Vagina (tissue), 2 donors: ENCODE data around the gene PTGES. TPM values are rescaled to one million over a fixed set of nuclear protein-coding genes. Genes with fewer than 3 reads are reported as not detected.
A peak's percentile ranks its signal among the peaks of the same experiment; 100 is the strongest.

Experiments used
- DNase-seq, 2 donors: peaks; one replicate each; pipeline ENCODE4 v3.0.0-alpha.2; 2017; ENCODE audit errors: extremely low spot score in 2 of 2
- H3K27ac ChIP-seq: fragments of 200-600 bp; sonication (generic); one replicate; pipeline ENCODE4 v1.5.1; 2019
- H3K27me3 ChIP-seq: fragments of 200-600 bp; sonication (generic); one replicate; pipeline ENCODE4 v1.5.1; 2019
- H3K36me3 ChIP-seq, 2 donors: fragments of 200-600 bp; sonication (generic); one replicate each; pipeline ENCODE4 v1.5.1; 2017 to 2019
- H3K4me1 ChIP-seq: fragments of 200-600 bp; sonication (generic); one replicate; pipeline ENCODE4 v1.5.1; 2019
- H3K4me3 ChIP-seq, 2 donors: fragments of 200-600 bp; sonication (generic); 1 replicate in 1 of 2; 2 replicates in 1 of 2; pipeline ENCODE4 v1.5.1; 2016 to 2019
- H3K9me3 ChIP-seq: fragments of 200-600 bp; sonication (generic); one replicate; pipeline ENCODE4 v1.5.1; 2019
- POLR2A ChIP-seq, 2 donors: fragments of 450-650 bp; IDR thresholded peaks; one replicate each; pipeline ENCODE4 v1.6.1; 2017; ENCODE audit warnings: antibody characterized with exemption in 2 of 2, mild to moderate bottlenecking in 2 of 2, moderate library complexity in 2 of 2
- POLR2AphosphoS5 ChIP-seq, 2 donors: sonication (generic); formaldehyde crosslinking; IDR thresholded peaks; one replicate each; pipeline ENCODE4 v1.9.0; 2017; ENCODE audit warnings: antibody characterized with exemption in 2 of 2, mild to moderate bottlenecking in 2 of 2, low read depth in 1 of 2; ENCODE audit not compliant: insufficient read depth in 1 of 2
- intact Hi-C: fragments of 100-400 bp; cut with DNase I; formaldehyde crosslinking; loops from one replicate; pipeline ENCODE4 v1.15.1; 2023
- total RNA-seq: library from RNA; depleted of rRNA; stranded (reverse); fragments of >200 nt; gene quantifications from one replicate; pipeline ENCODE4 v1.2.3, GENCODE V29; 2016
- TF ChIP-seq, protein P1 (sequence below), 3 experiments: fragments of 450-650 bp in 2 of 3; fragments of 200-600 bp in 1 of 3; sonication (generic) in 1 of 3; IDR thresholded peaks; one replicate each; pipeline ENCODE4 v1.5.1; 2017 to 2019; ENCODE audit warnings: antibody characterized with exemption in 3 of 3, mild to moderate bottlenecking in 2 of 3, moderate library complexity in 2 of 3

The PTGES gene
- total RNA-seq, 1 donor from 2014 or later, result 18.9 TPM

DNA sequence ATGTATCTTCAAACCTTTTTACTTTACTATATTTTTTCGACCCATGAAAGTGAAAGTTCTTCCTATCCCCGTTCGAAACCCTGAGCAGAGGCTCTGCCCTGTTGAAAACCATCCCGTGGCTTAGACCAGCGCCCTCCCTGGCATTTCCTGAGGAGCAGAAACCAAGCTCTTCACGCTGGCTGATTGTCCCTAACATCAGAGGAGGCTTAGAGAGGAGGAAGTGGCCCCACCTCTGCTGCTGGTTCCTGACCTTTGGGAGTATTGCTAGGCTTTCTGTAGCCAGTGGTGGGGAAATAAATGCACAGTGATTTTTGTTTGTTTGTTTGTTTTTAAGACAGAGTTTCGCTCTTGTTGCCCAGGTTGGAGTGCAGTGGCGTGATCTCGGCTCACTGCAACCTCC, 4.2 kb upstream of the PTGES start:
- H3K36me3 ChIP-seq, result no peaks in the 10 kb centered on the region
- H3K27ac ChIP-seq, result no peak overlapping the region
- intact Hi-C loops, result no loop called here
- H3K4me3 ChIP-seq, result no peak overlapping the region
- H3K27me3 ChIP-seq, result no peaks in the 10 kb centered on the region
- H3K4me1 ChIP-seq, result peaks cover 20% of the 10 kb centered on the region
- TF ChIP-seq POLR2AphosphoS5 (IDR thresholded peaks at IDR 0.05; ENCODE audit: insufficient read depth in 1 of 2, low read depth in 1 of 2) (no peak), POLR2A (IDR thresholded peaks at IDR 0.05) (no peak)
- TF ChIP-seq, protein P1, sequence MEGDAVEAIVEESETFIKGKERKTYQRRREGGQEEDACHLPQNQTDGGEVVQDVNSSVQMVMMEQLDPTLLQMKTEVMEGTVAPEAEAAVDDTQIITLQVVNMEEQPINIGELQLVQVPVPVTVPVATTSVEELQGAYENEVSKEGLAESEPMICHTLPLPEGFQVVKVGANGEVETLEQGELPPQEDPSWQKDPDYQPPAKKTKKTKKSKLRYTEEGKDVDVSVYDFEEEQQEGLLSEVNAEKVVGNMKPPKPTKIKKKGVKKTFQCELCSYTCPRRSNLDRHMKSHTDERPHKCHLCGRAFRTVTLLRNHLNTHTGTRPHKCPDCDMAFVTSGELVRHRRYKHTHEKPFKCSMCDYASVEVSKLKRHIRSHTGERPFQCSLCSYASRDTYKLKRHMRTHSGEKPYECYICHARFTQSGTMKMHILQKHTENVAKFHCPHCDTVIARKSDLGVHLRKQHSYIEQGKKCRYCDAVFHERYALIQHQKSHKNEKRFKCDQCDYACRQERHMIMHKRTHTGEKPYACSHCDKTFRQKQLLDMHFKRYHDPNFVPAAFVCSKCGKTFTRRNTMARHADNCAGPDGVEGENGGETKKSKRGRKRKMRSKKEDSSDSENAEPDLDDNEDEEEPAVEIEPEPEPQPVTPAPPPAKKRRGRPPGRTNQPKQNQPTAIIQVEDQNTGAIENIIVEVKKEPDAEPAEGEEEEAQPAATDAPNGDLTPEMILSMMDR (IDR thresholded peaks at IDR 0.05), result no peak
- no peaks in the 10 kb centered on the region for H3K9me3 ChIP-seq
- DNase-seq, result no peak

DNA sequence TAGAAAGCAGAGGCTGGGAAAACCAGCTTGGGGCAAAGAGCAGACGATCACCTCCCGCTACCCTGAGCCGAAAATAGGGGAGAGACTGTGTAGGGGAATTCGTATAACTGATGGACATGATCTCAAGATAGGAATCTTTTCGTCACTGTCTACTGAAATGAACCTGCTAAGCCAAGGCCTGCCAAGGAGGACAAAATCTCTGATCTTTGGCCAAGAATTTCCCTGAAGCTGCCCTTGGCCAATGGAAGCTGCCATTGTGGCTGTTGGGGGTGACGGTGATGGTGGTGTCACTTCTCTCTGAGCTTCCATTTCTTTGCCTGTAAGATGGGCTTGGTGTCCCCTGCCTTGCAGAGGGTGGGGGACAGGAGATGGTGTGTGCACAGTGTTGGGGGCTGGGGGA, 3.3 kb upstream of the PTGES start:
- Histone ChIP-seq H3K27me3 (no peaks in the 10 kb centered on the region), H3K27ac (no peak overlapping the region), H3K4me3 (no peak overlapping the region), H3K4me1 (peaks cover 24% of the 10 kb centered on the region), H3K36me3 (no peaks in the 10 kb centered on the region), H3K9me3 (no peaks in the 10 kb centered on the region)
- TF ChIP-seq POLR2AphosphoS5 (IDR thresholded peaks at IDR 0.05; ENCODE audit: insufficient read depth in 1 of 2, low read depth in 1 of 2), result no peak
- no peak for TF ChIP-seq POLR2A (IDR thresholded peaks at IDR 0.05)
- TF ChIP-seq, protein P1 (IDR thresholded peaks at IDR 0.05), result no peak
- DNase-seq, result no peak
- intact Hi-C loops, result no loop called here

DNA sequence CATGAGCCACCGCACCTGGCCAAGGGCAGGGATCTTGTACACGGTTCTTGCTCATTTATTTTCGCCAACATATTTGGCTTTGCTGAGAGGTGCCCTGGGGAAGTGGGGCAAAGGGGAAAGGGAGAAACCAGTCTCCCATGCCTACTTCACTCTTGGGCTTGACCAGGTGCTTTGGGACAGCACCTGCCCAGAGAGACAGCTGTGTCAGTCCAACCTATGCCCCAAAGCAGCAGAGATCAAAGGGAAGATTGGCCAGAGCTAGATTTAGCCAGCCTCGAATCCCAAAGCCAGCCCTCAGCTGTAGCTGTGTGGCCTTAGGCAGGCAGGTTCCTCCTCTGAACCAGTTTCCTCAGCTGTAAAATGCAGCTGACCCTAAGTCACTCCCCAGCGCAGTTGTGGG, 2.3 kb upstream of the PTGES start:
- intact Hi-C loops, result no loop called here
- TF ChIP-seq POLR2A (IDR thresholded peaks at IDR 0.05) (no peak), POLR2AphosphoS5 (IDR thresholded peaks at IDR 0.05; ENCODE audit: insufficient read depth in 1 of 2, low read depth in 1 of 2) (no peak)
- TF ChIP-seq, protein P1 (IDR thresholded peaks at IDR 0.05), result no peak
- no peak overlapping the region for H3K4me3 ChIP-seq
- peaks cover 29% of the 10 kb centered on the region for H3K4me1 ChIP-seq
- H3K36me3 ChIP-seq, result no peaks in the 10 kb centered on the region
- H3K27ac ChIP-seq, result no peak overlapping the region
- H3K27me3 ChIP-seq, result no peaks in the 10 kb centered on the region
- DNase-seq, result no peak
- no peaks in the 10 kb centered on the region for H3K9me3 ChIP-seq

DNA sequence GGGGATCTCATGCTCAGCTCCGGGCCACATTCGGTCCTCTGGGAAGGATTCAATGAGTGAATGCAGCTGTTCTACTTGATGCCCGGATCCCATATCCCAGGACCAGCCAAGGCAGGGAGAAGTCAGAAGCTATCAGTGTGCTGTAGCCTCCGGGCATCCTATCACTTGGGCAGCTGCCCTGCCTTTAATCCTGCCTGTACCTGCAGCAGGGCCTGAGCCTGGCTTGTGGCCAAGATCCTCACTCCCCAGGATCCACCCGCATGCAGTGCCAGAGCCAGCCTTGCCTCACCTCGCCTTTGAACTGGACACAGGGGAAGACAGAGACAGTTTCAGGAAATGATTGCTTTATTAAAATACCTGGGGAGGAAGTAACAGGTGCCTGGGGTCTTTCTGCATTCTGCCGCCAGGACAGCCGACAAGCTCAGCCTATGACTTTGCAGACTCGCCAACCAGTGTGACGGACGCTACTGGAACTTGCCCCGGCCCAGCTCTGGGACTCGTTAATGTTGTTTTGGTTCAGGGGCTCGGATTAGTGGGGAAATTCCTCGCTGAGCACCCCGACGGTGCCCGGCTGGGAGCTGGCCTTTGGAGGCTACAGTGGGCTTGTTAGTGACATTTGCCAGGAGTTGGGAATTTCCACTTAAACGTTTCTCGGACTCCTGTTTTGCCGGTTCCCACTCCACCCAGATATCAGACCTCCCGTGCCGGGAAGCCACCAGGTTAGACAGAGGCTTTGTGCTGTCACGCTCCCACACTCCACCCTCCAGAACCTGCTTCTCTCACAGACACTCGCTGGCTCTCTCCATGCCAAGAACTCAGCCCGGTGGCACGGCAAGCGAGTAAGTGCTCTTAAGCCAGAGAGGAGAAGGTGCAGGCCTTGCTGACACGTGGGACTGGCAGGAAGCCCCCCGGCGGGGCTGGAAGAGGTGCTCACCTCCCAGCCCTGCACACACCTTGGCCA, 721 bp downstream of the PTGES start:
- intact Hi-C loops, result no loop called here
- H3K9me3 ChIP-seq, result no peaks in the 10 kb centered on the region
- peaks cover 34% of the 10 kb centered on the region for H3K4me1 ChIP-seq

More for the DNA sequence above, 721 bp downstream of the PTGES start:
- TF ChIP-seq, protein P1 (IDR thresholded peaks at IDR 0.05), result no peak
- TF ChIP-seq POLR2AphosphoS5 (IDR thresholded peaks at IDR 0.05; ENCODE audit: insufficient read depth in 1 of 2, low read depth in 1 of 2) (no peak), POLR2A (IDR thresholded peaks at IDR 0.05) (no peak)
- Histone ChIP-seq H3K27me3 (no peaks in the 10 kb centered on the region), H3K36me3 (no peaks in the 10 kb centered on the region), H3K27ac (peak overlapping the region; percentile 62), H3K4me3 (peak overlapping the region; percentile 54 to 69)
- DNase-seq, result no peak
